GM12874 (cell line): ENCODE data around the gene TSGA10IP.

Experiments used
- CTCF ChIP-seq: IDR thresholded peaks from 2 replicates; pipeline ENCODE4 v1.5.1; 2011; ENCODE audit warnings: low read depth, mild to moderate bottlenecking, control low read depth, low read length, moderate library complexity; ENCODE audit not compliant: insufficient read depth

Gene TSGA10IP

GRCh38 chr11:65964906-65965305, 19.6 kb downstream of the TSGA10IP start:
- no peak for TF ChIP-seq CTCF

DNA sequence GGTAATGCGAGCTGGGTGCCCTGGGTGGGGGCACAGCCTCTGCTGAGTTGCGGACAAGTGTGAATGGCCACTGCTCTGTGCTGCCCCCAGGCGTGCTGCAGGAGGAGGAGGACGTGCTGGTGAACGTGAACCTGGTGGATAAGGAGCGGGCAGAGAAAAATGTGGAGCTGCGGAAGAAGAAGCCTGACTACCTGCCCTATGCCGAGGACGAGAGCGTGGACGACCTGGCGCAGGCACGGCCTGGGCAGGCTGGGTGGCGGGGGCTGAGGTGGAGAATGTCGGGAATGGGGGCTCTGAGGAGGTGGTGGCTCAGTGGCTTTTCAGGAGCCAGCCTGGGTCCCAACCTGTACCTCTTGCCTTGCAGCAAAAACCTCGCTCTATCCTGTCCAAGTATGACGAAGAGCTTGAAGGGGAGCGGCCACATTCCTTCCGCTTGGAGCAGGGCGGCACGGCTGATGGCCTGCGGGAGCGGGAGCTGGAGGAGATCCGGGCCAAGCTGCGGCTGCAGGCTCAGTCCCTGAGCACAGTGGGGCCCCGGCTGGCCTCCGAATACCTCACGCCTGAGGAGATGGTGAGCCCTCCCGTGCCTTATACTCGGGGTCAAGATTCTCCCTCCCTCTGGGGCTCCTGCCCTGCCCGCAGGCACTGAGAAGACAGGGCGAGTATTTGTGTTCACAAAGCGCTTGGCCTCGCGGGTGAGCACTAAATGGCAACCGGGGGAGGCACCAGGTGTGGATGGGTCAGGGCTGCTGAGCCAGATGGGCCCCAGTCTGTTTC, 20.9 kb downstream of the TSGA10IP start:
- TF ChIP-seq CTCF: no peak

GRCh38 chr11:65967329-65967934, 22.2 kb downstream of the TSGA10IP start:
- no peak for TF ChIP-seq CTCF

DNA sequence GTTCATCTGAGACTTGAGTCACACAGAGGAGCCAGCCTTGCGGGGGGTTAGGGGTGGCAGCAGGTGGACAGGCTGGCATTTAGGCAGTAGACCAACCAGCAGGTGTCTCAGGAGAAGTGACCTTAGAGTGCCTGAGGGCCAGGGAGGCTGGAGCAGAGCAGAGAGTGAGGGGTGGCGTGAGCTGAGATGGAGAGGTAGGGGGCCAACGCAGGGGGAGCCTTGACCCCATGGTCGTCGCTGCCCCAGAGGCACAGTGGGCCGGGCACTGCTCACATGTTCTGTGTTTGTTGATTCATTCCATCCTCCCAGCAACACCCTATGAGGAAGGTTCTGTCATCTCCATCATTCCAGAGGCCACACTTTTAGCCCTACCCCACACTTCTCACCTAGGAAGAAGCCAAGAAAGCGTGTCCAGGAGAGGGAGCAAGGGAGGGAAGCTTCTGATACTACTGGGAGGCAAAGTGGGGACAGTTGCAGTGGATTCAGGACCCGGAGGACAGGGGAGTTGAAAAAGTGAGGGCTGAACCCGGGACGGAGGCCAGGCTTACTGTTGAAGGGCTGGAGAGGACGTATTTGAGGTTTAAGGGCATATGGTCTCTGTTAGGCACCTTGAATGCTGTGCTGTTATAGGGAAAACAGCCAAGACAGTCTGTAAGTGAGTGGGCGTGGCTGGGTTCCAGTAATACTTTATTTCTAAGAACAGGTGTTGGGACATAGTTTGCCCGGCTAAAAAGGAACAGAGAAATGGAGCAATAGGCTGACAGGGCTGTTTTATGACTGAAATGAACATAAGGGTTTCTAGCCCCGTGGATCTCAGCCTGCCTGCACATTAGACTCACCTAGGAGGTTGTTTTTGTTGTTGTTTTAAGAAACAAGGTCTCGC, 23.6 kb downstream of the TSGA10IP start:
- no peak for TF ChIP-seq CTCF

- TF ChIP-seq CTCF: no peak
These were observed 26.8 kb downstream of the TSGA10IP start for GRCh38 chr11:65972116-65972515.

- TF ChIP-seq CTCF: no peak
These were observed 28.3 kb downstream of the TSGA10IP start for GRCh38 chr11:65973439-65974110.

GRCh38 chr11:65975771-65976170, 30.5 kb downstream of the TSGA10IP start:
- no peak for TF ChIP-seq CTCF
